ENCODE data around the gene TMEM130.

TMEM130 gene

DNA sequence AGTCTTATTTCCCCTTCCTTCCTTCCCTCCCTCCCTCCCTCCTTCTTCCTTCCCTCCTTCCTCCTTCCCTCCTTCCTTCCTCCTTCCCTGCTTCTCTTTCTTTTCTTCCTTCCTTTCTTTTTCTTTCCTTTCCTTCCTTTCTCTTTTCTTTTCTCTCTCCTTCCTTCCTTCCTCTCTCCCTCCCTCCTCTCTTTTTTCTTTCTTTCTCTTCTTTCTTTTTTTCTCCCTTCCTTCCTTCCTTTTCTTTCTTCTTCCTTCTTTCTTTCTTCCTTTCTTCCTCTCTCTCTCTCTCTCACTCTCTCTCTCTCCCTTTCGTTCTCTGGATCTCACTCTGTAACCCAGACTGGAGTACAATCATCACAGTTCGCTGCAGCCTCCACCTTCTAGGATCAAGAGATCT, 6.2 kb downstream of the TMEM130 start:
- TF ChIP-seq, protein P1, sequence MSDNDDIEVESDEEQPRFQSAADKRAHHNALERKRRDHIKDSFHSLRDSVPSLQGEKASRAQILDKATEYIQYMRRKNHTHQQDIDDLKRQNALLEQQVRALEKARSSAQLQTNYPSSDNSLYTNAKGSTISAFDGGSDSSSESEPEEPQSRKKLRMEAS (IDR thresholded peaks at IDR 0.05), result no peak
- TF ChIP-seq YY1 (IDR thresholded peaks at IDR 0.05; ENCODE audit: low read depth) (no peak), EGR1 (IDR thresholded peaks at IDR 0.05) (no peak), TEAD4 (IDR thresholded peaks at IDR 0.05) (no peak), TAF1 (IDR thresholded peaks at IDR 0.05; ENCODE audit: low read depth) (no peak), CEBPB (IDR thresholded peaks at IDR 0.05) (no peak), TCF12 (IDR thresholded peaks at IDR 0.05; ENCODE audit: low read depth) (no peak), EP300 (IDR thresholded peaks at IDR 0.05; ENCODE audit: borderline replicate concordance) (no peak), NFIC (IDR thresholded peaks at IDR 0.05) (no peak), ZBTB7A (IDR thresholded peaks at IDR 0.05; ENCODE audit: low read depth) (no peak), RAD21 (IDR thresholded peaks at IDR 0.05; ENCODE audit: low read depth) (no peak), CREB1 (IDR thresholded peaks at IDR 0.05; ENCODE audit: low read depth) (no peak), FOXM1 (IDR thresholded peaks at IDR 0.05; ENCODE audit: borderline replicate concordance, low read depth) (no peak)
- TF ChIP-seq, protein P2, sequence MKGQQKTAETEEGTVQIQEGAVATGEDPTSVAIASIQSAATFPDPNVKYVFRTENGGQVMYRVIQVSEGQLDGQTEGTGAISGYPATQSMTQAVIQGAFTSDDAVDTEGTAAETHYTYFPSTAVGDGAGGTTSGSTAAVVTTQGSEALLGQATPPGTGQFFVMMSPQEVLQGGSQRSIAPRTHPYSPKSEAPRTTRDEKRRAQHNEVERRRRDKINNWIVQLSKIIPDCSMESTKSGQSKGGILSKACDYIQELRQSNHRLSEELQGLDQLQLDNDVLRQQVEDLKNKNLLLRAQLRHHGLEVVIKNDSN (IDR thresholded peaks at IDR 0.05), result no peak
- TF ChIP-seq, protein P3, sequence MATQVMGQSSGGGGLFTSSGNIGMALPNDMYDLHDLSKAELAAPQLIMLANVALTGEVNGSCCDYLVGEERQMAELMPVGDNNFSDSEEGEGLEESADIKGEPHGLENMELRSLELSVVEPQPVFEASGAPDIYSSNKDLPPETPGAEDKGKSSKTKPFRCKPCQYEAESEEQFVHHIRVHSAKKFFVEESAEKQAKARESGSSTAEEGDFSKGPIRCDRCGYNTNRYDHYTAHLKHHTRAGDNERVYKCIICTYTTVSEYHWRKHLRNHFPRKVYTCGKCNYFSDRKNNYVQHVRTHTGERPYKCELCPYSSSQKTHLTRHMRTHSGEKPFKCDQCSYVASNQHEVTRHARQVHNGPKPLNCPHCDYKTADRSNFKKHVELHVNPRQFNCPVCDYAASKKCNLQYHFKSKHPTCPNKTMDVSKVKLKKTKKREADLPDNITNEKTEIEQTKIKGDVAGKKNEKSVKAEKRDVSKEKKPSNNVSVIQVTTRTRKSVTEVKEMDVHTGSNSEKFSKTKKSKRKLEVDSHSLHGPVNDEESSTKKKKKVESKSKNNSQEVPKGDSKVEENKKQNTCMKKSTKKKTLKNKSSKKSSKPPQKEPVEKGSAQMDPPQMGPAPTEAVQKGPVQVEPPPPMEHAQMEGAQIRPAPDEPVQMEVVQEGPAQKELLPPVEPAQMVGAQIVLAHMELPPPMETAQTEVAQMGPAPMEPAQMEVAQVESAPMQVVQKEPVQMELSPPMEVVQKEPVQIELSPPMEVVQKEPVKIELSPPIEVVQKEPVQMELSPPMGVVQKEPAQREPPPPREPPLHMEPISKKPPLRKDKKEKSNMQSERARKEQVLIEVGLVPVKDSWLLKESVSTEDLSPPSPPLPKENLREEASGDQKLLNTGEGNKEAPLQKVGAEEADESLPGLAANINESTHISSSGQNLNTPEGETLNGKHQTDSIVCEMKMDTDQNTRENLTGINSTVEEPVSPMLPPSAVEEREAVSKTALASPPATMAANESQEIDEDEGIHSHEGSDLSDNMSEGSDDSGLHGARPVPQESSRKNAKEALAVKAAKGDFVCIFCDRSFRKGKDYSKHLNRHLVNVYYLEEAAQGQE (IDR thresholded peaks at IDR 0.05; ENCODE audit: low read depth), result no peak

DNA sequence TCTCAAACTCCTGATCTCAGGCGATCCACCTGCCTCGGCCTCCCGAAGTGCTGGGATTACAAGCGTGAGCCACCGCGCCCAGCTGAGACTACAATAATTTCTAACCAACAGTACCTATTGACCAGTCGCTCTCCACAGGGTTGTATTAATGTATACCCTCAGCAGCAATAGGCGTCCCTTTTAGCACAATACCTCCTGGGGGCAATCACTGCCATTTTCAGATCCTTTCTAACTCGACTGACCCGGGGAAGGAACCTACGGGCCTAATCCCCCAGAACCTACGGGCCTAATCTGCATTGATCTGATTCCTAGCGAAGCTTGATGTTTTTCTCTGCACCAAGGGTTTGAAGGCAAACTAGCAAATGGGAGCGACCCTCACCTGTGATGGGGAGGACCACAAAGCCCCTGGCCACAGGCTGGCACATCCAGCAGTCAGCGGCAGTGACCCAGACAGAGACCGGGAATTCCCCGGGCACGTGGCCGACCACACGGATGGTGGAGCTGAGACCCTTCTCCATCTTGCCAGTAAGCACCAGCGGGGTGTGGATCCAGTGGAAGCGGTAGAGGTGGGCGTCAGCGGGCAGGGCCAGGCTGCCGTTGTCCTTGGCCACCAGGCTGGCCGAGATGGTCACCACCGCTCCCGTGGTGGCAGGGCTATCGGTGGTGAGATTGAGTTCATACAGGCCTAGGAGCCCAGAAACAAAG, 6.9 kb downstream of the TMEM130 start:
- no peak for TF ChIP-seq RAD21 (IDR thresholded peaks at IDR 0.05; ENCODE audit: low read depth)
- TF ChIP-seq, protein P1 (IDR thresholded peaks at IDR 0.05), result no peak
- TF ChIP-seq CEBPB (IDR thresholded peaks at IDR 0.05), result no peak
- no peak for TF ChIP-seq EP300 (IDR thresholded peaks at IDR 0.05; ENCODE audit: borderline replicate concordance)
- TF ChIP-seq FOXM1 (IDR thresholded peaks at IDR 0.05; ENCODE audit: borderline replicate concordance, low read depth), result no peak
- TF ChIP-seq ZBTB7A (IDR thresholded peaks at IDR 0.05; ENCODE audit: low read depth), result no peak
- TF ChIP-seq TCF12 (IDR thresholded peaks at IDR 0.05; ENCODE audit: low read depth), result no peak
- TF ChIP-seq, protein P2 (IDR thresholded peaks at IDR 0.05), result no peak
- TF ChIP-seq YY1 (IDR thresholded peaks at IDR 0.05; ENCODE audit: low read depth), result no peak
- TF ChIP-seq NFIC (IDR thresholded peaks at IDR 0.05), result no peak
- TF ChIP-seq TAF1 (IDR thresholded peaks at IDR 0.05; ENCODE audit: low read depth), result no peak
- no peak for TF ChIP-seq CREB1 (IDR thresholded peaks at IDR 0.05; ENCODE audit: low read depth)
- no peak for TF ChIP-seq TEAD4 (IDR thresholded peaks at IDR 0.05)
- no peak for TF ChIP-seq EGR1 (IDR thresholded peaks at IDR 0.05)
- TF ChIP-seq, protein P3 (IDR thresholded peaks at IDR 0.05; ENCODE audit: low read depth), result no peak

DNA sequence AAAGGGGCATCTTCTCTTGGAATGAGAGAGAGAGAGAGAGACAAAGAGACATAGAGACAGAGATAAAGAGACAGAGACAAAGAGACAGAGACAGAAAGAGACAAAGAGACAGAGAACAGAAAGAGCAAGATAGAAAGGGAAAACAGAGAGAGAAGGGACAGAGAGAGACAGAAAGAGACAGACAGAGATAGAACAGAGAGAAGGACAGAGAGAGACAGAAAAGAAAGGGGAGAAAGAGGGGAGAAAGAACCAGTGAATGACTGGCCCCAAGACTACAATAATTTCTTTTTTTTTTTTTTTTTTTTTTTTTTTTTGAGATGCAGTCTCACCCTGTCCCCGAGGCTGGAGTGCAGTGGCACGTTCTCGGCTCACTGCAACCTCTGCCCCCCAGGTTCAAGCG, 7.6 kb downstream of the TMEM130 start:
- TF ChIP-seq NFIC (IDR thresholded peaks at IDR 0.05) (no peak), CEBPB (IDR thresholded peaks at IDR 0.05) (no peak), TCF12 (IDR thresholded peaks at IDR 0.05; ENCODE audit: low read depth) (no peak), TEAD4 (IDR thresholded peaks at IDR 0.05) (no peak), TAF1 (IDR thresholded peaks at IDR 0.05; ENCODE audit: low read depth) (no peak), YY1 (IDR thresholded peaks at IDR 0.05; ENCODE audit: low read depth) (no peak), CREB1 (IDR thresholded peaks at IDR 0.05; ENCODE audit: low read depth) (no peak), FOXM1 (IDR thresholded peaks at IDR 0.05; ENCODE audit: borderline replicate concordance, low read depth) (no peak), EP300 (IDR thresholded peaks at IDR 0.05; ENCODE audit: borderline replicate concordance) (no peak), EGR1 (IDR thresholded peaks at IDR 0.05) (no peak)
- TF ChIP-seq, protein P2 (IDR thresholded peaks at IDR 0.05), result no peak
- TF ChIP-seq, protein P1 (IDR thresholded peaks at IDR 0.05), result no peak
- TF ChIP-seq, protein P3 (IDR thresholded peaks at IDR 0.05; ENCODE audit: low read depth), result no peak
